Smooth muscle cell (in vitro differentiated cells): ENCODE results near the gene MSMB. TPM values are rescaled to one million over a fixed set of nuclear protein-coding genes. Genes with fewer than 3 reads are reported as not detected.

ENCODE experiments used
- DNase-seq: peaks from one replicate; lab custom pipeline; 2025; ENCODE audit not compliant: unreplicated experiment; lab: John Stamatoyannopoulos, UW
- H2AFZ ChIP-seq: fragments of 200-600 bp; sonication (generic); 2 replicates; pipeline ENCODE4 v1.6.0; 2016; ENCODE audit warnings: antibody characterized with exemption, low read depth, mild to moderate bottlenecking
- H3F3A ChIP-seq: fragments of 200-600 bp; sonication (generic); 2 replicates; pipeline ENCODE4 v1.6.0; 2017; ENCODE audit warnings: antibody characterized with exemption, low read depth
- H3K27ac ChIP-seq: fragments of 200-600 bp; sonication (generic); 2 replicates; pipeline ENCODE4 v1.5.1; 2016; ENCODE audit warnings: low read depth, mild to moderate bottlenecking
- H3K27me3 ChIP-seq: fragments of 200-600 bp; sonication (generic); 2 replicates; pipeline ENCODE4 v1.6.1; 2016; ENCODE audit warnings: low read depth, mild to moderate bottlenecking
- H3K36me3 ChIP-seq: fragments of 200-600 bp; sonication (generic); 2 replicates; pipeline ENCODE4 v1.5.1; 2016; ENCODE audit warnings: low read depth
- H3K4me1 ChIP-seq: fragments of 200-600 bp; sonication (generic); 2 replicates; pipeline ENCODE4 v1.5.1; 2016; ENCODE audit warnings: low read depth
- H3K4me2 ChIP-seq: fragments of 200-600 bp; sonication (generic); 2 replicates; pipeline ENCODE4 v1.6.0; 2016; ENCODE audit warnings: mild to moderate bottlenecking
- H3K4me3 ChIP-seq: fragments of 200-600 bp; sonication (generic); 2 replicates; pipeline ENCODE4 v1.5.1; 2016; ENCODE audit warnings: mild to moderate bottlenecking
- H3K79me2 ChIP-seq: fragments of 200-600 bp; sonication (generic); 2 replicates; pipeline ENCODE4 v1.6.0; 2016; ENCODE audit warnings: low read depth, mild to moderate bottlenecking
- H3K9ac ChIP-seq: fragments of 200-600 bp; sonication (generic); 2 replicates; pipeline ENCODE4 v1.6.0; 2016; ENCODE audit warnings: low read depth
- H3K9me3 ChIP-seq: fragments of 200-600 bp; sonication (generic); replicated peaks from 2 replicates; pipeline ENCODE4 v1.5.1; 2016; ENCODE audit warnings: low read depth
- H4K20me1 ChIP-seq: fragments of 200-600 bp; sonication (generic); 2 replicates; pipeline ENCODE4 v1.6.0; 2016; ENCODE audit warnings: low read depth
- WGBS: methylation state at CpG from one replicate; pipeline ENCODE4 v1.1.7; 2016; ENCODE audit warnings: low lambda C conversion rate; 5-methylcytosine and 5-hydroxymethylcytosine counted together
- polyA plus RNA-seq: library from polyadenylated mRNA; unstranded; fragments of >200 nt; fragmentation: Nextera tagmentation; extraction: Ambion mirVana; gene quantifications from 2 replicates; pipeline ENCODE4 v1.2.1, GENCODE V29; 2016
- total RNA-seq: library from RNA; depleted of rRNA; stranded (reverse); fragments of >200 nt; gene quantifications from 2 replicates; pipeline ENCODE4 v1.2.3, GENCODE V29; 2014
- TF ChIP-seq, protein P1 (sequence below): fragments of 200-600 bp; sonication (generic); IDR thresholded peaks from 2 replicates; pipeline ENCODE4 v1.5.1; 2017; ENCODE audit warnings: borderline replicate concordance, mild to moderate bottlenecking, antibody characterized with exemption; ENCODE audit not compliant: insufficient read depth, poor library complexity, severe bottlenecking

MSMB gene
- total and polyA plus RNA-seq, 2 experiments from 2014 or later: 0.50 TPM; not detected in 1

DNA sequence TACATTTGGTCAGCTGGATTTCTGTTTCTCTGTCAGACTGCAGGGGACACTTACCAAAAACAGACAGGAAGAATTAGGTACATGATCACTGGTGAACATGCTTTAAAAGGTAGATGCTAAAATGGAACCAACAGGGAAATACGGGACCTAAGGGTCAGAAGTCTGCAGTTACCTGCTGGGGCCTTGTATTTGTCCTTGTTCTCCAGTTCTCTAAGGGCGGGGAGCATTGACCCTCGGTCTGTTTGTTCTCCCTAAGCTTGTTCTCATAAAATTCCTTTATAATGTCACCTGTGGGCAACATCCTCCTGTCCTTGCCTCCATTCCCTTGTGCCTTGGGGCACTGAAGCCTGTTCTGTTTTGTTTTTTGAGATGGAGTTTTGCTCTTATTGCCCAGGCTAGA, 29.8 kb upstream of the MSMB start:
- Histone ChIP-seq H2AFZ (no peak overlapping the region), H3K4me3 (no peak overlapping the region), H3K9ac (no peak overlapping the region), H4K20me1 (no peaks in the 10 kb centered on the region), H3K4me2 (no peak overlapping the region), H3K9me3 (no peaks in the 10 kb centered on the region), H3F3A (no peaks in the 10 kb centered on the region), H3K36me3 (no peaks in the 10 kb centered on the region), H3K27ac (no peak overlapping the region), H3K4me1 (no peaks in the 10 kb centered on the region), H3K27me3 (no peaks in the 10 kb centered on the region), H3K79me2 (no peaks in the 10 kb centered on the region)
- 98% methylated on average over 3 of the region's 3 CpGs for WGBS
- DNase-seq: no peak
- TF ChIP-seq, protein P1, sequence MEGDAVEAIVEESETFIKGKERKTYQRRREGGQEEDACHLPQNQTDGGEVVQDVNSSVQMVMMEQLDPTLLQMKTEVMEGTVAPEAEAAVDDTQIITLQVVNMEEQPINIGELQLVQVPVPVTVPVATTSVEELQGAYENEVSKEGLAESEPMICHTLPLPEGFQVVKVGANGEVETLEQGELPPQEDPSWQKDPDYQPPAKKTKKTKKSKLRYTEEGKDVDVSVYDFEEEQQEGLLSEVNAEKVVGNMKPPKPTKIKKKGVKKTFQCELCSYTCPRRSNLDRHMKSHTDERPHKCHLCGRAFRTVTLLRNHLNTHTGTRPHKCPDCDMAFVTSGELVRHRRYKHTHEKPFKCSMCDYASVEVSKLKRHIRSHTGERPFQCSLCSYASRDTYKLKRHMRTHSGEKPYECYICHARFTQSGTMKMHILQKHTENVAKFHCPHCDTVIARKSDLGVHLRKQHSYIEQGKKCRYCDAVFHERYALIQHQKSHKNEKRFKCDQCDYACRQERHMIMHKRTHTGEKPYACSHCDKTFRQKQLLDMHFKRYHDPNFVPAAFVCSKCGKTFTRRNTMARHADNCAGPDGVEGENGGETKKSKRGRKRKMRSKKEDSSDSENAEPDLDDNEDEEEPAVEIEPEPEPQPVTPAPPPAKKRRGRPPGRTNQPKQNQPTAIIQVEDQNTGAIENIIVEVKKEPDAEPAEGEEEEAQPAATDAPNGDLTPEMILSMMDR: no peak

DNA sequence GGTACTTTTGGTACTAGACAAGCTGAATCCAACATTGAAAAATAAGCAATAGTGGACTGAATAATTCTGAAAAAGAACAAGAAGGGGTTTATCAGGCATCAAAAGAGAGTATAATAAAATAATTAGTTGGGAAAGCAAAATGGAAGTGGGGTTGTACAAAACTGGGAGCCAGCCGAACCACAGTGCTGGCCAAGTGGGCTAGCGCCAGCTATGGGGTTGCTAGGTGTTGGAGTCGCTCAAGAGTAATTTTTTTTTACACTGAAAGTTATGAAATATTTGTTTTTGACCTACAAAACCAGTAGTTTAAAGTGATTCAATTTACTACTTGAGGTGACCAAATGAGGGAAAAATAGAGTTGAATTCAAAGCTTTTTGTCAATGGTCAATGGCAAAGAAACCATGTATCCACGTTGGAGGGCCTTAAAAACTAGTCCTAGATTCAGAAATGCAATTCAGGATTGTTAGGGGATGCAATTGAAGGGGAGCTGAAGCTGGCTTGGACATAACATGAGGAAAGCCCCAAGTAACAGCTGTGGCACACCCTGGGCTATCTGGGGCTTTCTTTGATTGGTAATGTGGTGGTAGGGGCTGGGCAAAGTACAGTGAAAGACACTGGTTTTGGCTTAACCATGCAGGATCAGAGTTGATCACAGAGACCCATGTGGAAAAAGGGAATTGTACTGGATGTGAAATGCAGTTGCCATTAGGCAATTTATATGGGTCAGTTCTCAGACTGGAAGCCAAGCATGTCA, 28.3 kb upstream of the MSMB start:
- no peaks in the 10 kb centered on the region for H3K79me2 ChIP-seq
- 94% methylated on average over 4 of the region's 4 CpGs for WGBS
- H3K9me3 ChIP-seq: no peaks in the 10 kb centered on the region
- no peak overlapping the region for H3K4me3 ChIP-seq
- no peak overlapping the region for H3K9ac ChIP-seq
- no peaks in the 10 kb centered on the region for H3F3A ChIP-seq
- no peaks in the 10 kb centered on the region for H3K36me3 ChIP-seq
- H2AFZ ChIP-seq: no peak overlapping the region
- H3K27me3 ChIP-seq: no peaks in the 10 kb centered on the region
- no peaks in the 10 kb centered on the region for H3K4me1 ChIP-seq
- H4K20me1 ChIP-seq: no peaks in the 10 kb centered on the region
- no peak for DNase-seq
- TF ChIP-seq, protein P1: no peak
- H3K4me2 ChIP-seq: no peak overlapping the region
- H3K27ac ChIP-seq: no peak overlapping the region

DNA sequence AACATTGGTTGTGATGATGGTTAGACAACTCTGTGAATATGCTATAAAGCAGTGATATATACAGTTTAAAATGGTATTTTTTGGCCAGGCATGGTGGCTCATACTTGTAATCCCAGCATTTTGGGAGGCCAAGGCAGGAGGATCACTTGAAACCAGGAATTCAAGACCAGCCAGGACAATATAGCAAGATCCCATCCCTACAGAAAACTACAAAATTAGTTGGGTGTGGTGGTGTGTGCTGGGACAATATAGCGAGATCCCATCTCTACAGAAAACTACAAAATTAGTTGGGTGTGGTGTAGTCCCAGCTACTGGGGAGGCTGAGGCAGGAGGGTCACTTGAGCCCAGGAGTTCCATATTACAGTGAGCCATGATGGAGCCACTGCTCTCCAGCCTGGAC, 27.5 kb upstream of the MSMB start:
- no peak overlapping the region for H3K4me2 ChIP-seq
- H3K36me3 ChIP-seq: no peaks in the 10 kb centered on the region
- no peaks in the 10 kb centered on the region for H3K27me3 ChIP-seq
- H3K27ac ChIP-seq: no peak overlapping the region
- H3F3A ChIP-seq: no peaks in the 10 kb centered on the region
- no peaks in the 10 kb centered on the region for H3K79me2 ChIP-seq
- TF ChIP-seq, protein P1: no peak
- no peak overlapping the region for H3K4me3 ChIP-seq
- DNase-seq: no peak
- WGBS: 95% methylated on average over 1 of the region's 1 CpG
- H3K9ac ChIP-seq: no peak overlapping the region
- no peak overlapping the region for H2AFZ ChIP-seq
- no peaks in the 10 kb centered on the region for H3K4me1 ChIP-seq
- H4K20me1 ChIP-seq: no peaks in the 10 kb centered on the region
- no peaks in the 10 kb centered on the region for H3K9me3 ChIP-seq

DNA sequence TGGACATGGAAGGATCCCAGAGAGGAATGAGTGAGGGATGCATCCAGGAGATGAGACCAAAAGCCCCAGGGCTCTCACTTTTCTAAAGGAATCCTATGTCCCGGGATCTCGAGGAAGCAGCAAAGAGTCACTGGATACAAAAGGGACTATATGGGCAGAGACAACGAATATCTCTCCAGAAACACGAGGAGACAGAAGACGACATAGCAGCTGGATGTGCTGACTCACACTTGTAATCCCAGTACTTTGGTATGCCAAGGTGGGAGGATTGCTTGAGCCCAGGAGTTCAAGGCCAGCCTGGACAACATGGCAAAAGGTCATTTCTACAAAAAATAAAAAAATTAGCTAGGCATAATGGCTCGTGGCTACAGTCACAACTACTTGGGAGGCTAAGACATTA, 24.7 kb upstream of the MSMB start:
- Histone ChIP-seq H3K9me3 (no peaks in the 10 kb centered on the region), H3K9ac (no peak overlapping the region), H3K79me2 (no peaks in the 10 kb centered on the region), H3K36me3 (no peaks in the 10 kb centered on the region), H2AFZ (no peak overlapping the region), H3F3A (no peaks in the 10 kb centered on the region), H4K20me1 (no peaks in the 10 kb centered on the region), H3K27ac (peak overlapping the region; percentile 24), H3K4me2 (no peak overlapping the region), H3K4me1 (no peaks in the 10 kb centered on the region), H3K27me3 (no peaks in the 10 kb centered on the region), H3K4me3 (no peak overlapping the region)
- TF ChIP-seq, protein P1: no peak
- WGBS: 59% methylated on average over 6 of the region's 6 CpGs
- DNase-seq: no peak
